ENCODE results near the gene FBXO30.

Gene FBXO30

GRCh38 chr6:145838305-145838704, 23.7 kb upstream of the FBXO30 start:
- Histone ChIP-seq H3K9me3 (ENCODE audit: low read length) (no peaks in the 10 kb centered on the region), H3K36me3 (ENCODE audit: insufficient read depth, low read length) (no peaks in the 10 kb centered on the region), H3K4me1 (ENCODE audit: insufficient read depth, low read length) (peaks cover 19% of the 10 kb centered on the region), H3K9ac (ENCODE audit: low read length) (no peak overlapping the region), H3K27ac (ENCODE audit: low read depth, low read length) (no peak overlapping the region), H3K27me3 (ENCODE audit: control insufficient read depth in 1 of 2, insufficient read depth in 2 of 2, low read length in 2 of 2) (no peaks in the 10 kb centered on the region), H3K4me3 (ENCODE audit: low read depth in 1 of 2, low read length in 2 of 2) (no peak overlapping the region)

- no peak overlapping the region for H3K4me3 ChIP-seq (ENCODE audit: low read depth in 1 of 2, low read length in 2 of 2)
- H3K36me3 ChIP-seq (ENCODE audit: insufficient read depth, low read length): no peaks in the 10 kb centered on the region
- no peaks in the 10 kb centered on the region for H3K27me3 ChIP-seq (ENCODE audit: control insufficient read depth in 1 of 2, insufficient read depth in 2 of 2, low read length in 2 of 2)
- H3K9ac ChIP-seq (ENCODE audit: low read length): no peak overlapping the region
- H3K27ac ChIP-seq (ENCODE audit: low read depth, low read length): no peak overlapping the region
- peaks cover 4% of the 10 kb centered on the region for H3K4me1 ChIP-seq (ENCODE audit: insufficient read depth, low read length)
- H3K9me3 ChIP-seq (ENCODE audit: low read length): no peaks in the 10 kb centered on the region
These were observed 22.2 kb upstream of the FBXO30 start for GRCh38 chr6:145836772-145837171.

GRCh38 chr6:145836170-145836569, 21.6 kb upstream of the FBXO30 start:
- no peak overlapping the region for H3K27ac ChIP-seq (ENCODE audit: low read depth, low read length)

GRCh38 chr6:145830612-145831011, 16.0 kb upstream of the FBXO30 start:
- Histone ChIP-seq H3K4me1 (ENCODE audit: insufficient read depth, low read length) (no peaks in the 10 kb centered on the region), H3K4me3 (ENCODE audit: low read depth in 1 of 2, low read length in 2 of 2) (no peak overlapping the region), H3K9me3 (ENCODE audit: low read length) (no peaks in the 10 kb centered on the region), H3K36me3 (ENCODE audit: insufficient read depth, low read length) (no peaks in the 10 kb centered on the region), H3K9ac (ENCODE audit: low read length) (no peak overlapping the region), H3K27me3 (ENCODE audit: control insufficient read depth in 1 of 2, insufficient read depth in 2 of 2, low read length in 2 of 2) (no peaks in the 10 kb centered on the region), H3K27ac (ENCODE audit: low read depth, low read length) (no peak overlapping the region)

More at GRCh38 chr6:145836170-145836569, 21.6 kb upstream of the FBXO30 start:
- Histone ChIP-seq H3K36me3 (ENCODE audit: insufficient read depth, low read length) (no peaks in the 10 kb centered on the region), H3K9ac (ENCODE audit: low read length) (no peak overlapping the region), H3K27me3 (ENCODE audit: control insufficient read depth in 1 of 2, insufficient read depth in 2 of 2, low read length in 2 of 2) (no peaks in the 10 kb centered on the region), H3K4me3 (ENCODE audit: low read depth in 1 of 2, low read length in 2 of 2) (no peak overlapping the region), H3K9me3 (ENCODE audit: low read length) (no peaks in the 10 kb centered on the region), H3K4me1 (ENCODE audit: insufficient read depth, low read length) (no peaks in the 10 kb centered on the region)

GRCh38 chr6:145829950-145830349, 15.4 kb upstream of the FBXO30 start:
- H3K27ac ChIP-seq (ENCODE audit: low read depth, low read length): no peak overlapping the region
- no peaks in the 10 kb centered on the region for H3K4me1 ChIP-seq (ENCODE audit: insufficient read depth, low read length)
- no peaks in the 10 kb centered on the region for H3K9me3 ChIP-seq (ENCODE audit: low read length)
- no peak overlapping the region for H3K4me3 ChIP-seq (ENCODE audit: low read depth in 1 of 2, low read length in 2 of 2)
- H3K36me3 ChIP-seq (ENCODE audit: insufficient read depth, low read length): no peaks in the 10 kb centered on the region
- no peaks in the 10 kb centered on the region for H3K27me3 ChIP-seq (ENCODE audit: control insufficient read depth in 1 of 2, insufficient read depth in 2 of 2, low read length in 2 of 2)
- no peak overlapping the region for H3K9ac ChIP-seq (ENCODE audit: low read length)

GRCh38 chr6:145829102-145829501, 14.5 kb upstream of the FBXO30 start:
- Histone ChIP-seq H3K9ac (ENCODE audit: low read length) (no peak overlapping the region), H3K4me3 (ENCODE audit: low read depth in 1 of 2, low read length in 2 of 2) (no peak overlapping the region), H3K9me3 (ENCODE audit: low read length) (no peaks in the 10 kb centered on the region), H3K36me3 (ENCODE audit: insufficient read depth, low read length) (no peaks in the 10 kb centered on the region), H3K27ac (ENCODE audit: low read depth, low read length) (no peak overlapping the region), H3K4me1 (ENCODE audit: insufficient read depth, low read length) (no peaks in the 10 kb centered on the region), H3K27me3 (ENCODE audit: control insufficient read depth in 1 of 2, insufficient read depth in 2 of 2, low read length in 2 of 2) (no peaks in the 10 kb centered on the region)

GRCh38 chr6:145824344-145824743, 9.7 kb upstream of the FBXO30 start:
- H3K4me3 ChIP-seq (ENCODE audit: low read depth in 1 of 2, low read length in 2 of 2): no peak overlapping the region
- no peak overlapping the region for H3K9ac ChIP-seq (ENCODE audit: low read length)
- no peaks in the 10 kb centered on the region for H3K9me3 ChIP-seq (ENCODE audit: low read length)
- no peak overlapping the region for H3K27ac ChIP-seq (ENCODE audit: low read depth, low read length)
- no peaks in the 10 kb centered on the region for H3K36me3 ChIP-seq (ENCODE audit: insufficient read depth, low read length)
- H3K4me1 ChIP-seq (ENCODE audit: insufficient read depth, low read length): no peaks in the 10 kb centered on the region
- no peaks in the 10 kb centered on the region for H3K27me3 ChIP-seq (ENCODE audit: control insufficient read depth in 1 of 2, insufficient read depth in 2 of 2, low read length in 2 of 2)

GRCh38 chr6:145823328-145823944, 8.8 kb upstream of the FBXO30 start:
- H3K4me3 ChIP-seq (ENCODE audit: low read depth in 1 of 2, low read length in 2 of 2): no peak overlapping the region
- no peaks in the 10 kb centered on the region for H3K27me3 ChIP-seq (ENCODE audit: control insufficient read depth in 1 of 2, insufficient read depth in 2 of 2, low read length in 2 of 2)
- no peak overlapping the region for H3K27ac ChIP-seq (ENCODE audit: low read depth, low read length)
- H3K36me3 ChIP-seq (ENCODE audit: insufficient read depth, low read length): no peaks in the 10 kb centered on the region
- H3K4me1 ChIP-seq (ENCODE audit: insufficient read depth, low read length): no peaks in the 10 kb centered on the region
- no peaks in the 10 kb centered on the region for H3K9me3 ChIP-seq (ENCODE audit: low read length)
- no peak overlapping the region for H3K9ac ChIP-seq (ENCODE audit: low read length)

GRCh38 chr6:145822456-145822855, 7.9 kb upstream of the FBXO30 start:
- Histone ChIP-seq H3K9me3 (ENCODE audit: low read length) (no peaks in the 10 kb centered on the region), H3K4me3 (ENCODE audit: low read depth in 1 of 2, low read length in 2 of 2) (no peak overlapping the region), H3K4me1 (ENCODE audit: insufficient read depth, low read length) (no peaks in the 10 kb centered on the region), H3K9ac (ENCODE audit: low read length) (no peak overlapping the region), H3K36me3 (ENCODE audit: insufficient read depth, low read length) (no peaks in the 10 kb centered on the region), H3K27me3 (ENCODE audit: control insufficient read depth in 1 of 2, insufficient read depth in 2 of 2, low read length in 2 of 2) (no peaks in the 10 kb centered on the region), H3K27ac (ENCODE audit: low read depth, low read length) (no peak overlapping the region)

GRCh38 chr6:145819994-145820393, 5.4 kb upstream of the FBXO30 start:
- H3K9me3 ChIP-seq (ENCODE audit: low read length): no peaks in the 10 kb centered on the region
- no peaks in the 10 kb centered on the region for H3K27me3 ChIP-seq (ENCODE audit: control insufficient read depth in 1 of 2, insufficient read depth in 2 of 2, low read length in 2 of 2)
- no peak overlapping the region for H3K4me3 ChIP-seq (ENCODE audit: low read depth in 1 of 2, low read length in 2 of 2)
- peaks cover 12% of the 10 kb centered on the region for H3K4me1 ChIP-seq (ENCODE audit: insufficient read depth, low read length)
- H3K27ac ChIP-seq (ENCODE audit: low read depth, low read length): no peak overlapping the region
- no peaks in the 10 kb centered on the region for H3K36me3 ChIP-seq (ENCODE audit: insufficient read depth, low read length)
- H3K9ac ChIP-seq (ENCODE audit: low read length): no peak overlapping the region

GRCh38 chr6:145818796-145819195, 4.2 kb upstream of the FBXO30 start:
- Histone ChIP-seq H3K4me1 (ENCODE audit: insufficient read depth, low read length) (peaks cover 12% of the 10 kb centered on the region), H3K27me3 (ENCODE audit: control insufficient read depth in 1 of 2, insufficient read depth in 2 of 2, low read length in 2 of 2) (no peaks in the 10 kb centered on the region), H3K9me3 (ENCODE audit: low read length) (no peaks in the 10 kb centered on the region), H3K27ac (ENCODE audit: low read depth, low read length) (no peak overlapping the region), H3K36me3 (ENCODE audit: insufficient read depth, low read length) (no peaks in the 10 kb centered on the region), H3K9ac (ENCODE audit: low read length) (no peak overlapping the region), H3K4me3 (ENCODE audit: low read depth in 1 of 2, low read length in 2 of 2) (no peak overlapping the region)

- peak overlapping the region in 1 of 2 donors; percentile 84 for H3K4me3 ChIP-seq (ENCODE audit: low read depth in 1 of 2, low read length in 2 of 2)
- peak overlapping the region; percentile 97 for H3K27ac ChIP-seq (ENCODE audit: low read depth, low read length)
- H3K9ac ChIP-seq (ENCODE audit: low read length): peak overlapping the region; percentile 99
- H3K9me3 ChIP-seq (ENCODE audit: low read length): no peaks in the 10 kb centered on the region
- H3K4me1 ChIP-seq (ENCODE audit: insufficient read depth, low read length): peaks cover 13% of the 10 kb centered on the region
- H3K36me3 ChIP-seq (ENCODE audit: insufficient read depth, low read length): no peaks in the 10 kb centered on the region
- no peaks in the 10 kb centered on the region for H3K27me3 ChIP-seq (ENCODE audit: control insufficient read depth in 1 of 2, insufficient read depth in 2 of 2, low read length in 2 of 2)
These were observed 1.8 kb upstream of the FBXO30 start for GRCh38 chr6:145816392-145816791.

All from muscle layer of colon (tissue), 2 donors.